GM12873 (cell line): Measurements from ENCODE around the gene DRAM1.

Source experiments
- CTCF ChIP-seq: IDR thresholded peaks from 2 replicates; pipeline ENCODE4 v1.5.1; 2012; ENCODE audit warnings: low read depth, mild to moderate bottlenecking, moderate library complexity, low read length, control low read depth; ENCODE audit not compliant: insufficient read depth; ENCODE audit errors: missing control alignments

Gene DRAM1

GRCh38 chr12:101939856-101940265 is 62.5 kb downstream of the DRAM1 start:
- TF ChIP-seq CTCF, result peak; percentile 82

- TF ChIP-seq CTCF, result no peak
Observed at GRCh38 chr12:101940400-101940950, 63.1 kb downstream of the DRAM1 start.

GRCh38 chr12:101941306-101942249 is 64.2 kb downstream of the DRAM1 start:
- TF ChIP-seq CTCF, result no peak

DNA sequence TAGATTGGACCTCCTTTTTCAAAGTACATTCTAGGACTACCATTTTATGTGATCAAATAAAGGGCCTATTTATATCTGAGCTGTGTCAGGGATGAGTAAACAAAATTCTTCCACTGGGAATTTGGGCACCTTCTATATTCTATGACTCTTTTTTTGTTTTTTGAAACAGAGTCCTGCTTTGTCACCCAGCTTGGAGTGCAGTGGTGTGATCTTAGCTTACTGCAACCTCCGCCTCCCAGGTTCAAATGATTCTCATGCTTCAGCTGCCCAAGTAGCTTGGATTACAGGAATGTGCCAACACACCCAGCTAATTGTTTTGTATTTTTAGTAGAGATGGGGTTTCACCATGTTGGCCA is 64.8 kb downstream of the DRAM1 start:
- TF ChIP-seq CTCF, result no peak

DNA sequence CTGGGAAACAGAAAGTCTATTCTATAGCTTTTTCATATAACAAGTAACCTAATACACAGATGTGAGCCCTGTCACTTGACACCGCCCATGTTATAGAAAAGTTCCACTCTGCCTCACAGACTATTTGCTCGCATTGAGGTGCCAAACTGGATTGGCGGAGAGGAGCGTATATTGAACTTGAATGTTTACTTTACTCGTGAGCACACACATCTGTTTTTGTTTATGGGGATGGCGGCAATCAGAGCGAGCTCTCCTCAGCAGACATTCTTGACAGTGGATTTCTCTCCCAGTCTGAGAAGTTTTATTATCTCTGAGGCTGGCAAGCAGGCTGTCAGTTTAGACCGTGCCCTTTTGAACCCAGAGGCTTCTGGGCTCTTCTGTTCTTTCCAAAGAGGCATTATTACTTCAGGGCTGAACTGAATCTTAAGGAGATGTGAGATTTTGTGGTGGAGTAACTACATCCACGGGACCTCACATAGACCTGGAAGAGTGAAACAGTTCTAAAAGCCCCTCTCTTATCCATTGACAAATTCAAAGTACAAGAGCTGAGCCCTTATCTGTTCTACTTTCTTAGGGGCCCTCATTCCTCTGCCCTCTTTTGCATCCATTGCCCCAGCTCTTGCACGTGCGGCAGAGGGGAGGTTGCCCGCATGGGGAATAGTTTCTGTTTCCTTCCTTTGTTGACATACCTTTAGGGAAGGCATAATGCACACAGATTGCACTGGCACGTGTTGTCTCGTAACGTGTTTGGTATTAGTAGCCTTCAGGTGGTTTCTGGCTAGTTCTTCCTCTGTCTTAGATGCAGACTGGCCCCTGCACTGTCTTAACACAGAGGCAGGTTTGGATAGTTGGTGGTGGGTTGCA is 68.2 kb downstream of the DRAM1 start:
- no peak for TF ChIP-seq CTCF

- no peak for TF ChIP-seq CTCF
Observed at GRCh38 chr12:101946233-101946611, 68.8 kb downstream of the DRAM1 start.

DNA sequence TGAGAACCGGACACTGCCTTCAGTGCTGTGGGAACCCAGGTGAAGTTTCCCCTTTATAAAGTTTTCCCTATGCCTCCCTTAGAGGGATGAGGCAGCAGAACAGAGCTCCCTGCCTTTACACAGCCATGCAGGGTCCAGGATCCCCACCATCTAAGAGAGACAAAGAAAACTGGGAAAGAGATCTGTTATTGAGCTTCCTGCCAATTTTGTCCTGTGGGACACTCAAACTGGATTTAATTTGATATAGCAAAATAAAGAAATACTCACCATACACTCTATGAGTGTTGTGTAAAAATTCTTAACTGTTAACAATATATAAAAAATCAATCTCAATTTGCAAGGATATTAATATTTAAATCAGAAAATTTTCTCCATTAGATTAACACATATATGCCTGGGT is 69.9 kb downstream of the DRAM1 start:
- TF ChIP-seq CTCF, result no peak
